Liver (tissue), 9 donors: ENCODE measurements around the gene LMTK2. TPM values are rescaled to one million over a fixed set of nuclear protein-coding genes. Genes with fewer than 3 reads are reported as not detected.

Experiments used
- DNase-seq: peaks from one replicate; pipeline ENCODE4 v3.0.0-alpha.2; 2017; ENCODE audit warnings: low spot score
- H3K27ac ChIP-seq, 2 donors: one replicate each; pipeline ENCODE4 v1.7.0; 2013; ENCODE audit warnings: inconsistent platforms in 2 of 2, low read length in 2 of 2, control low read depth in 1 of 2, low read depth in 1 of 2, mild to moderate bottlenecking in 1 of 2
- H3K27me3 ChIP-seq, 4 donors: one replicate each; pipeline versions ENCODE4 v1.6.1 to v1.7.0; 2013; ENCODE audit warnings: low read length in 3 of 4, inconsistent platforms in 1 of 4, mild to moderate bottlenecking in 1 of 4, moderate library complexity in 1 of 4; ENCODE audit not compliant: control insufficient read depth in 4 of 4, insufficient read depth in 4 of 4
- H3K36me3 ChIP-seq, 4 donors: one replicate each; pipeline versions ENCODE4 v1.6.1 to v1.7.0; 2013; ENCODE audit warnings: low read length in 3 of 4, mild to moderate bottlenecking in 3 of 4, low read depth in 1 of 4, moderate library complexity in 1 of 4; ENCODE audit not compliant: control insufficient read depth in 4 of 4, insufficient read depth in 3 of 4
- H3K4me1 ChIP-seq, 4 donors: one replicate each; pipeline versions ENCODE4 v1.6.1 to v1.7.0; 2013; ENCODE audit warnings: low read length in 3 of 4, mild to moderate bottlenecking in 3 of 4, moderate library complexity in 1 of 4; ENCODE audit not compliant: control insufficient read depth in 4 of 4, insufficient read depth in 4 of 4
- H3K4me3 ChIP-seq, 3 donors: one replicate each; pipeline versions ENCODE4 v1.6.1 to v1.7.0; 2013; ENCODE audit warnings: low read length in 3 of 3, control low read depth in 1 of 3, low read depth in 1 of 3, mild to moderate bottlenecking in 1 of 3
- H3K9ac ChIP-seq, 2 donors: one replicate each; pipeline ENCODE4 v1.7.0; 2013; ENCODE audit warnings: low read length in 2 of 2, mild to moderate bottlenecking in 2 of 2, moderate library complexity in 2 of 2, control low read depth in 1 of 2, low read depth in 1 of 2
- H3K9me3 ChIP-seq, 4 donors: one replicate each; pipeline versions ENCODE4 v1.6.1 to v1.7.0; 2013; ENCODE audit warnings: low read length in 3 of 4; ENCODE audit not compliant: control insufficient read depth in 4 of 4
- EGR1 ChIP-seq, 2 donors: IDR thresholded peaks; 2 replicates each; pipeline ENCODE4 v1.6.1; 2016 to 2018; ENCODE audit warnings: antibody characterized with exemption in 2 of 2, low read depth in 2 of 2
- FOXA1 ChIP-seq: IDR thresholded peaks from 2 replicates; pipeline ENCODE4 v1.6.1; 2016; ENCODE audit warnings: antibody characterized with exemption
- FOXA2 ChIP-seq: IDR thresholded peaks from 2 replicates; pipeline ENCODE4 v1.6.1; 2016; ENCODE audit warnings: antibody characterized with exemption
- GABPA ChIP-seq, 2 donors: IDR thresholded peaks in 1 of 2; conservative IDR thresholded peaks in 1 of 2; 2 replicates each; pipeline ENCODE4 v1.6.1; 2016; ENCODE audit warnings: antibody characterized with exemption in 2 of 2, mild to moderate bottlenecking in 1 of 2, moderate library complexity in 1 of 2
- HNF4A ChIP-seq, 2 donors: conservative IDR thresholded peaks; 2 replicates each; pipeline ENCODE4 v1.6.1; 2016; ENCODE audit warnings: antibody characterized with exemption in 2 of 2, mild to moderate bottlenecking in 2 of 2
- HNF4G ChIP-seq: IDR thresholded peaks from 2 replicates; pipeline ENCODE4 v1.6.1; 2016; ENCODE audit warnings: antibody characterized with exemption
- JUND ChIP-seq, 2 donors: IDR thresholded peaks; 2 replicates each; pipeline ENCODE4 v1.6.1; 2016; ENCODE audit warnings: antibody characterized with exemption in 2 of 2
- NR2F2 ChIP-seq: IDR thresholded peaks from 2 replicates; pipeline ENCODE4 v1.6.1; 2016; ENCODE audit warnings: antibody characterized with exemption
- RAD21 ChIP-seq, 2 donors: IDR thresholded peaks; 2 replicates each; pipeline ENCODE4 v1.6.1; 2016; ENCODE audit warnings: antibody characterized with exemption in 2 of 2, mild to moderate bottlenecking in 2 of 2
- RXRA ChIP-seq, 2 donors: IDR thresholded peaks; 2 replicates each; pipeline ENCODE4 v1.6.1; 2017 to 2018; ENCODE audit warnings: antibody characterized with exemption in 2 of 2, mild to moderate bottlenecking in 1 of 2
- SP1 ChIP-seq: IDR thresholded peaks from 2 replicates; pipeline ENCODE4 v1.6.1; 2018; ENCODE audit warnings: antibody characterized with exemption, mild to moderate bottlenecking
- TAF1 ChIP-seq: conservative IDR thresholded peaks from 2 replicates; pipeline ENCODE4 v1.6.1; 2016; ENCODE audit warnings: antibody characterized with exemption, mild to moderate bottlenecking
- YY1 ChIP-seq: IDR thresholded peaks from 2 replicates; pipeline ENCODE4 v1.6.1; 2016; ENCODE audit warnings: antibody characterized with exemption, mild to moderate bottlenecking
- WGBS: extraction: QIAGEN DNeasy Blood & Tissue Kit; methylation state at CpG from one replicate; pipeline ENCODE4 v1.1.7; 2013; 5-methylcytosine and 5-hydroxymethylcytosine counted together
- polyA plus RNA-seq, 2 donors: library from polyadenylated mRNA; stranded (reverse) in 1 of 2; unstranded in 1 of 2; fragments of 200-250 nt in 1 of 2; fragments of >200 nt in 1 of 2; fragmentation: Nextera tagmentation in 1 of 2; extraction: Ambion mirVana in 1 of 2; gene quantifications; one replicate each; pipeline versions ENCODE4 v1.2.1 to v1.2.3, GENCODE V29; 2013 to 2015
- total RNA-seq, 2 donors: library from RNA; depleted of rRNA; stranded (reverse); fragments of >200 nt; gene quantifications; one replicate each; pipeline ENCODE4 v1.2.3, GENCODE V29; 2014
- TF ChIP-seq, protein P1 (sequence below): IDR thresholded peaks from 2 replicates; pipeline ENCODE4 v1.6.1; 2016; ENCODE audit warnings: antibody characterized with exemption
- TF ChIP-seq, protein P2 (sequence below): IDR thresholded peaks from 2 replicates; pipeline ENCODE4 v1.6.1; 2016; ENCODE audit warnings: antibody characterized with exemption
- TF ChIP-seq, protein P3 (sequence below): IDR thresholded peaks from 2 replicates; pipeline ENCODE4 v1.6.1; 2016; ENCODE audit warnings: antibody characterized with exemption, mild to moderate bottlenecking
- TF ChIP-seq, protein P4 (sequence below): IDR thresholded peaks from 2 replicates; pipeline ENCODE4 v1.6.1; 2016; ENCODE audit warnings: antibody characterized with exemption
- TF ChIP-seq, protein P5 (sequence below): fragments of 150-350 bp; IDR thresholded peaks from 2 replicates; pipeline ENCODE4 v1.5.1; 2017; ENCODE audit warnings: improper control_type of control experiment, low read depth, low read length; ENCODE audit not compliant: missing input control
- donor health status: healthy.
- donor health status: healthy.
- donor health status: healthy.
- donor health status: healthy.
- donor health status: healthy.

Gene LMTK2
- total and polyA plus RNA-seq, 4 donors = 3.1 to 14.3 (median 9.0) TPM

DNA sequence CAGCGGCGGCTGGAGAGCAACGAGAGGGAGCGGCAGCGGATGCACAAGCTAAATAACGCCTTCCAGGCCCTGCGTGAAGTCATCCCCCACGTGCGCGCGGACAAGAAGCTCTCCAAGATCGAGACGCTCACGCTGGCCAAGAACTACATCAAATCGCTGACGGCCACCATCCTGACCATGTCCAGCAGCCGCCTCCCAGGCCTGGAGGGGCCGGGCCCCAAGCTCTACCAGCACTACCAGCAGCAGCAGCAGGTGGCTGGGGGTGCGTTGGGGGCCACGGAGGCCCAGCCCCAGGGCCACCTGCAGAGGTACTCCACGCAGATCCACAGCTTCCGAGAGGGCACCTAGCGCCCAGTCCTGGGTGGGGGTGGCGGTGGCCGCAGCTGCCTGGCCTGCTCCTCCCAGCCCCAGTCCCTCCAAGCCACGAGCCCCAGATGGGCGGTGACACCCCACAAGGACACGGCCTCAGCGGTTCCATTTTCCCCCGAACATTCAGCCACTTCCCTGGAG, 105.9 kb downstream of the LMTK2 start:
- H3K27me3 ChIP-seq = no peaks in the 10 kb centered on the region
- no peak overlapping the region for H3K9ac ChIP-seq
- DNase-seq = no peak
- H3K4me1 ChIP-seq = peaks cover 0 to 7% (median 0%) of the 10 kb centered on the region in 4 donors
- TF ChIP-seq, protein P1, sequence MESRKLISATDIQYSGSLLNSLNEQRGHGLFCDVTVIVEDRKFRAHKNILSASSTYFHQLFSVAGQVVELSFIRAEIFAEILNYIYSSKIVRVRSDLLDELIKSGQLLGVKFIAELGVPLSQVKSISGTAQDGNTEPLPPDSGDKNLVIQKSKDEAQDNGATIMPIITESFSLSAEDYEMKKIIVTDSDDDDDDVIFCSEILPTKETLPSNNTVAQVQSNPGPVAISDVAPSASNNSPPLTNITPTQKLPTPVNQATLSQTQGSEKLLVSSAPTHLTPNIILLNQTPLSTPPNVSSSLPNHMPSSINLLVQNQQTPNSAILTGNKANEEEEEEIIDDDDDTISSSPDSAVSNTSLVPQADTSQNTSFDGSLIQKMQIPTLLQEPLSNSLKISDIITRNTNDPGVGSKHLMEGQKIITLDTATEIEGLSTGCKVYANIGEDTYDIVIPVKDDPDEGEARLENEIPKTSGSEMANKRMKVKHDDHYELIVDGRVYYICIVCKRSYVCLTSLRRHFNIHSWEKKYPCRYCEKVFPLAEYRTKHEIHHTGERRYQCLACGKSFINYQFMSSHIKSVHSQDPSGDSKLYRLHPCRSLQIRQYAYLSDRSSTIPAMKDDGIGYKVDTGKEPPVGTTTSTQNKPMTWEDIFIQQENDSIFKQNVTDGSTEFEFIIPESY = no peak
- TF ChIP-seq, protein P2, sequence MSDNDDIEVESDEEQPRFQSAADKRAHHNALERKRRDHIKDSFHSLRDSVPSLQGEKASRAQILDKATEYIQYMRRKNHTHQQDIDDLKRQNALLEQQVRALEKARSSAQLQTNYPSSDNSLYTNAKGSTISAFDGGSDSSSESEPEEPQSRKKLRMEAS = no peak
- TF ChIP-seq, protein P3, sequence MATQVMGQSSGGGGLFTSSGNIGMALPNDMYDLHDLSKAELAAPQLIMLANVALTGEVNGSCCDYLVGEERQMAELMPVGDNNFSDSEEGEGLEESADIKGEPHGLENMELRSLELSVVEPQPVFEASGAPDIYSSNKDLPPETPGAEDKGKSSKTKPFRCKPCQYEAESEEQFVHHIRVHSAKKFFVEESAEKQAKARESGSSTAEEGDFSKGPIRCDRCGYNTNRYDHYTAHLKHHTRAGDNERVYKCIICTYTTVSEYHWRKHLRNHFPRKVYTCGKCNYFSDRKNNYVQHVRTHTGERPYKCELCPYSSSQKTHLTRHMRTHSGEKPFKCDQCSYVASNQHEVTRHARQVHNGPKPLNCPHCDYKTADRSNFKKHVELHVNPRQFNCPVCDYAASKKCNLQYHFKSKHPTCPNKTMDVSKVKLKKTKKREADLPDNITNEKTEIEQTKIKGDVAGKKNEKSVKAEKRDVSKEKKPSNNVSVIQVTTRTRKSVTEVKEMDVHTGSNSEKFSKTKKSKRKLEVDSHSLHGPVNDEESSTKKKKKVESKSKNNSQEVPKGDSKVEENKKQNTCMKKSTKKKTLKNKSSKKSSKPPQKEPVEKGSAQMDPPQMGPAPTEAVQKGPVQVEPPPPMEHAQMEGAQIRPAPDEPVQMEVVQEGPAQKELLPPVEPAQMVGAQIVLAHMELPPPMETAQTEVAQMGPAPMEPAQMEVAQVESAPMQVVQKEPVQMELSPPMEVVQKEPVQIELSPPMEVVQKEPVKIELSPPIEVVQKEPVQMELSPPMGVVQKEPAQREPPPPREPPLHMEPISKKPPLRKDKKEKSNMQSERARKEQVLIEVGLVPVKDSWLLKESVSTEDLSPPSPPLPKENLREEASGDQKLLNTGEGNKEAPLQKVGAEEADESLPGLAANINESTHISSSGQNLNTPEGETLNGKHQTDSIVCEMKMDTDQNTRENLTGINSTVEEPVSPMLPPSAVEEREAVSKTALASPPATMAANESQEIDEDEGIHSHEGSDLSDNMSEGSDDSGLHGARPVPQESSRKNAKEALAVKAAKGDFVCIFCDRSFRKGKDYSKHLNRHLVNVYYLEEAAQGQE = no peak
- no peak for TF ChIP-seq HNF4A (conservative IDR thresholded peaks at IDR 0.05)
- TF ChIP-seq, protein P4, sequence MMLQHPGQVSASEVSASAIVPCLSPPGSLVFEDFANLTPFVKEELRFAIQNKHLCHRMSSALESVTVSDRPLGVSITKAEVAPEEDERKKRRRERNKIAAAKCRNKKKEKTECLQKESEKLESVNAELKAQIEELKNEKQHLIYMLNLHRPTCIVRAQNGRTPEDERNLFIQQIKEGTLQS = no peak
- TF ChIP-seq JUND (IDR thresholded peaks at IDR 0.05) = no peak
- no peak for TF ChIP-seq SP1
- TF ChIP-seq GABPA (IDR thresholded peaks at IDR 0.05 in 1 of 2, conservative IDR thresholded peaks at IDR 0.05 in 1 of 2) = no peak
- no peak for TF ChIP-seq YY1
- no peak for TF ChIP-seq TAF1
- TF ChIP-seq, protein P5, sequence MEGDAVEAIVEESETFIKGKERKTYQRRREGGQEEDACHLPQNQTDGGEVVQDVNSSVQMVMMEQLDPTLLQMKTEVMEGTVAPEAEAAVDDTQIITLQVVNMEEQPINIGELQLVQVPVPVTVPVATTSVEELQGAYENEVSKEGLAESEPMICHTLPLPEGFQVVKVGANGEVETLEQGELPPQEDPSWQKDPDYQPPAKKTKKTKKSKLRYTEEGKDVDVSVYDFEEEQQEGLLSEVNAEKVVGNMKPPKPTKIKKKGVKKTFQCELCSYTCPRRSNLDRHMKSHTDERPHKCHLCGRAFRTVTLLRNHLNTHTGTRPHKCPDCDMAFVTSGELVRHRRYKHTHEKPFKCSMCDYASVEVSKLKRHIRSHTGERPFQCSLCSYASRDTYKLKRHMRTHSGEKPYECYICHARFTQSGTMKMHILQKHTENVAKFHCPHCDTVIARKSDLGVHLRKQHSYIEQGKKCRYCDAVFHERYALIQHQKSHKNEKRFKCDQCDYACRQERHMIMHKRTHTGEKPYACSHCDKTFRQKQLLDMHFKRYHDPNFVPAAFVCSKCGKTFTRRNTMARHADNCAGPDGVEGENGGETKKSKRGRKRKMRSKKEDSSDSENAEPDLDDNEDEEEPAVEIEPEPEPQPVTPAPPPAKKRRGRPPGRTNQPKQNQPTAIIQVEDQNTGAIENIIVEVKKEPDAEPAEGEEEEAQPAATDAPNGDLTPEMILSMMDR = no peak
- no peak for TF ChIP-seq RAD21 (IDR thresholded peaks at IDR 0.05)
- no peak for TF ChIP-seq FOXA2
- TF ChIP-seq EGR1 (IDR thresholded peaks at IDR 0.05; ENCODE audit: low read depth in 2 of 2) = no peak
- TF ChIP-seq FOXA1 = no peak
- no peak for TF ChIP-seq HNF4G
- TF ChIP-seq RXRA (IDR thresholded peaks at IDR 0.05) = no peak
- no peak for TF ChIP-seq NR2F2
- H3K4me3 ChIP-seq = no peak overlapping the region
- no peak overlapping the region for H3K27ac ChIP-seq
- no peaks in the 10 kb centered on the region for H3K9me3 ChIP-seq
- peaks cover 0 to 4% (median under 1%) of the 10 kb centered on the region in 4 donors for H3K36me3 ChIP-seq
- WGBS = 94% methylated on average over 30 of the region's 30 CpGs
